Prostate gland (tissue), 2 donors: Measurements from ENCODE around the gene ZCCHC7. TPM values are rescaled to one million over a fixed set of nuclear protein-coding genes. Genes with fewer than 3 reads are reported as not detected.
A peak's percentile ranks its signal among the peaks of the same experiment; 100 is the strongest.
"Not testable (repeated sequence)": the region's sequence is repeated elsewhere in the genome, so short reads cannot be mapped to it uniquely, and the experiment has no call there.

Source experiments
- DNase-seq: peaks from one replicate; pipeline ENCODE4 v3.0.0-alpha.2; 2019; ENCODE audit warnings: low spot score
- H3K27ac ChIP-seq, 2 donors: fragments of 200-600 bp; sonication (generic); 2 replicates each; pipeline ENCODE4 v1.5.1; 2017 to 2019
- H3K27me3 ChIP-seq: fragments of 200-600 bp; sonication (generic); replicated peaks from 2 replicates; pipeline ENCODE4 v1.5.1; 2019; ENCODE audit not compliant: insufficient read depth
- H3K36me3 ChIP-seq, 2 donors: fragments of 200-600 bp; sonication (generic); 1 replicate in 1 of 2; 2 replicates in 1 of 2; pipeline versions ENCODE4 v1.5.1 to v1.8.1; 2017 to 2019
- H3K4me1 ChIP-seq: fragments of 200-600 bp; sonication (generic); replicated peaks from 2 replicates; pipeline ENCODE4 v1.5.1; 2019
- H3K4me3 ChIP-seq, 2 donors: fragments of 200-600 bp; sonication (generic); 2 replicates each; pipeline ENCODE4 v1.5.1; 2017 to 2019
- H3K9me3 ChIP-seq: fragments of 200-600 bp; sonication (generic); 2 replicates; pipeline ENCODE4 v1.5.1; 2017
- CTCF ChIP-seq, 4 experiments: fragments of 200-600 bp in 2 of 4; fragments of 450-650 bp in 2 of 4; sonication (generic) in 2 of 4; IDR thresholded peaks; 1 replicate in 3 of 4; 2 replicates in 1 of 4; pipeline ENCODE4 v1.5.1; 2016 to 2019; ENCODE audit warnings: antibody characterized with exemption in 4 of 4, mild to moderate bottlenecking in 2 of 4, moderate library complexity in 2 of 4
- POLR2A ChIP-seq: fragments of 450-650 bp; IDR thresholded peaks from one replicate; pipeline ENCODE4 v1.6.1; 2016; ENCODE audit warnings: antibody characterized with exemption, mild to moderate bottlenecking
- POLR2AphosphoS5 ChIP-seq: sonication (generic); formaldehyde crosslinking; IDR thresholded peaks from one replicate; pipeline ENCODE4 v1.6.1; 2017; ENCODE audit warnings: antibody characterized with exemption
- WGBS: methylation state at CpG from one replicate; pipeline ENCODE4 v1.1.5; 2018; 5-methylcytosine and 5-hydroxymethylcytosine counted together
- intact Hi-C: fragments of 100-400 bp; cut with DNase I; formaldehyde crosslinking; loops from one replicate; pipeline ENCODE4 v1.14.2; 2022
- total RNA-seq, 2 donors: library from RNA; depleted of rRNA; stranded (reverse); fragments of >200 nt; gene quantifications; one replicate each; pipeline ENCODE4 v1.1.0, GENCODE V29; 2016

The ZCCHC7 gene
- total RNA-seq = 10 to 100 TPM; 12.7 to 14.2 TPM

- no peaks in the 10 kb centered on the region for H3K27me3 ChIP-seq
- peak within 1 kb of the TSS; percentile 83 to 87 for H3K4me3 ChIP-seq
- no peaks in the 10 kb centered on the region for H3K9me3 ChIP-seq
- peak in 1 of 4 experiments; percentile 13 for TF ChIP-seq CTCF (IDR thresholded peaks at IDR 0.05)
- TF ChIP-seq POLR2AphosphoS5 = peak; percentile 88
- TF ChIP-seq POLR2A = peak; percentile 88
- peak; percentile 93 for DNase-seq
- H3K36me3 ChIP-seq = no peaks in the 10 kb centered on the region
- intact Hi-C loops = loop anchor here (5.0 to 10.0 kb wide), 2 partner anchors 38 to 345 kb away; partner anchors contain the start of gene ZBTB5
- H3K27ac ChIP-seq = peak within 1 kb of the TSS; percentile 81 to 90
- no peaks in the 10 kb centered on the region for H3K4me1 ChIP-seq
- 6% methylated on average over 50 of the region's 82 CpGs for WGBS
These were observed at the start of gene ZCCHC7 for GRCh38 chr9:37119907-37120842. ZCCHC7 (plus strand) TSS chr9:37120574.

GRCh38 chr9:37074790-37075189 is 45.6 kb upstream of the ZCCHC7 start:
- H3K27me3 ChIP-seq = not testable (repeated sequence)

GRCh38 chr9:37079370-37080164 is 40.8 kb upstream of the ZCCHC7 start:
- peak overlapping the region; percentile 79 to 96 for H3K4me3 ChIP-seq
- intact Hi-C loops = loop anchor here (5.0 kb wide), 1 partner anchor 38 kb away; no protein-coding TSS in a partner anchor
- 1% methylated on average over 63 of the region's 63 CpGs for WGBS

More at GRCh38 chr9:37074790-37075189, 45.6 kb upstream of the ZCCHC7 start:
- DNase-seq, H3K4me1 ChIP-seq, H3K36me3 ChIP-seq, H3K27ac ChIP-seq, H3K4me3 ChIP-seq, H3K9me3 ChIP-seq, intact Hi-C loops: not testable (repeated sequence)
- WGBS = 72% methylated on average over 4 of the region's 4 CpGs

GRCh38 chr9:37080165-37080628 is 40.2 kb upstream of the ZCCHC7 start:
- intact Hi-C loops = loop anchor here (5.0 kb wide), 1 partner anchor 37 kb away; no protein-coding TSS in a partner anchor

More at GRCh38 chr9:37079370-37080164, 40.8 kb upstream of the ZCCHC7 start:
- TF ChIP-seq POLR2AphosphoS5 (peak; percentile 90), POLR2A (peak; percentile 65), CTCF (IDR thresholded peaks at IDR 0.05) (peak in 2 of 4 experiments; percentile 10 to 12)
- Histone ChIP-seq H3K27ac (peak overlapping the region; percentile 79 to 80), H3K27me3 (no peaks in the 10 kb centered on the region), H3K36me3 (no peaks in the 10 kb centered on the region), H3K4me1 (no peaks in the 10 kb centered on the region), H3K9me3 (no peaks in the 10 kb centered on the region)
- peak; percentile 91 for DNase-seq

GRCh38 chr9:37081507-37081906 is 38.9 kb upstream of the ZCCHC7 start:
- not testable (repeated sequence) for H3K27me3 ChIP-seq, DNase-seq, H3K27ac ChIP-seq, H3K4me3 ChIP-seq, H3K36me3 ChIP-seq, H3K4me1 ChIP-seq, H3K9me3 ChIP-seq
- intact Hi-C loops = loop anchor here (5.0 kb wide), 1 partner anchor 36 kb away; no protein-coding TSS in a partner anchor
- 96% methylated on average over 20 of the region's 20 CpGs for WGBS

More at GRCh38 chr9:37080165-37080628, 40.2 kb upstream of the ZCCHC7 start:
- H3K36me3 ChIP-seq, H3K27me3 ChIP-seq, H3K4me1 ChIP-seq, H3K9me3 ChIP-seq: not testable (repeated sequence)
- 0% methylated on average over 26 of the region's 32 CpGs for WGBS
- Histone ChIP-seq H3K27ac (peak overlapping the region; percentile 79 to 80), H3K4me3 (peak overlapping the region; percentile 79 to 96)
- peak; percentile 11 for DNase-seq
